ENCODE measurements around the gene ANAPC10. TPM values are rescaled to one million over a fixed set of nuclear protein-coding genes. Genes with fewer than 3 reads are reported as not detected.

Gene ANAPC10
- total RNA-seq, 1 experiment from 2014 or later: 27.2 TPM

DNA sequence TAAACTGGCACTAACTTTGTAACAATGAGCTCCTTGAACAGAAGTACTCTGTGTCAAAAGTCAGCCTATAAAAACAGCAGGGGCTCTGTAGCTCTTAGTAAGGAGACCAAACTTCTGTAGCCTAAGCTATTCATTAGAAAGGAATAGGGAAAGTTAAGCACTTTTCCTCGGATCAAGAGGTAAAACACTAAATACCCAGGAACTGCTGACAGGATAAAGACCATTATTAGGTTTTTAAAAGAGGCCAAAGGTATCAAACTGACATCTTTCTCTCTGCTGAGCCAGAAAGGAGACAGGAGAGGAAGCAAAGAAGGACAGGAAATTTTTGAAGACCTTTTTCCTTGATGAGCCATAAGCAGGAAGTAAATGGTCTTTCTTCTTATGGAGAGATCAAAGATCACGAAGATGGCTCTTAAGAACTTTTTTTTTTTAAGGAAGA is 31.9 kb downstream of the ANAPC10 start (continued):
- TF ChIP-seq, protein P1, sequence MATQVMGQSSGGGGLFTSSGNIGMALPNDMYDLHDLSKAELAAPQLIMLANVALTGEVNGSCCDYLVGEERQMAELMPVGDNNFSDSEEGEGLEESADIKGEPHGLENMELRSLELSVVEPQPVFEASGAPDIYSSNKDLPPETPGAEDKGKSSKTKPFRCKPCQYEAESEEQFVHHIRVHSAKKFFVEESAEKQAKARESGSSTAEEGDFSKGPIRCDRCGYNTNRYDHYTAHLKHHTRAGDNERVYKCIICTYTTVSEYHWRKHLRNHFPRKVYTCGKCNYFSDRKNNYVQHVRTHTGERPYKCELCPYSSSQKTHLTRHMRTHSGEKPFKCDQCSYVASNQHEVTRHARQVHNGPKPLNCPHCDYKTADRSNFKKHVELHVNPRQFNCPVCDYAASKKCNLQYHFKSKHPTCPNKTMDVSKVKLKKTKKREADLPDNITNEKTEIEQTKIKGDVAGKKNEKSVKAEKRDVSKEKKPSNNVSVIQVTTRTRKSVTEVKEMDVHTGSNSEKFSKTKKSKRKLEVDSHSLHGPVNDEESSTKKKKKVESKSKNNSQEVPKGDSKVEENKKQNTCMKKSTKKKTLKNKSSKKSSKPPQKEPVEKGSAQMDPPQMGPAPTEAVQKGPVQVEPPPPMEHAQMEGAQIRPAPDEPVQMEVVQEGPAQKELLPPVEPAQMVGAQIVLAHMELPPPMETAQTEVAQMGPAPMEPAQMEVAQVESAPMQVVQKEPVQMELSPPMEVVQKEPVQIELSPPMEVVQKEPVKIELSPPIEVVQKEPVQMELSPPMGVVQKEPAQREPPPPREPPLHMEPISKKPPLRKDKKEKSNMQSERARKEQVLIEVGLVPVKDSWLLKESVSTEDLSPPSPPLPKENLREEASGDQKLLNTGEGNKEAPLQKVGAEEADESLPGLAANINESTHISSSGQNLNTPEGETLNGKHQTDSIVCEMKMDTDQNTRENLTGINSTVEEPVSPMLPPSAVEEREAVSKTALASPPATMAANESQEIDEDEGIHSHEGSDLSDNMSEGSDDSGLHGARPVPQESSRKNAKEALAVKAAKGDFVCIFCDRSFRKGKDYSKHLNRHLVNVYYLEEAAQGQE (IDR thresholded peaks at IDR 0.05; ENCODE audit: low read depth): no peak
- TF ChIP-seq TCF7L2 (IDR thresholded peaks at IDR 0.05; ENCODE audit: borderline replicate concordance, extremely low read depth, insufficient read depth, insufficient read length): no peak
- no peak for TF ChIP-seq SIN3A (IDR thresholded peaks at IDR 0.05; ENCODE audit: low read depth)
- TF ChIP-seq EGR1 (IDR thresholded peaks at IDR 0.05; ENCODE audit: low read depth): no peak
- TF ChIP-seq SP1 (IDR thresholded peaks at IDR 0.05; ENCODE audit: low read depth): peak; percentile 45
- no peak for TF ChIP-seq POLR2AphosphoS5 (IDR thresholded peaks at IDR 0.05; ENCODE audit: low read depth, low read length)
- no peak for TF ChIP-seq ZFX (IDR thresholded peaks at IDR 0.05)
- TF ChIP-seq YY1 (IDR thresholded peaks at IDR 0.05; ENCODE audit: extremely low read depth, insufficient replicate concordance, low read depth, low read length): no peak

DNA sequence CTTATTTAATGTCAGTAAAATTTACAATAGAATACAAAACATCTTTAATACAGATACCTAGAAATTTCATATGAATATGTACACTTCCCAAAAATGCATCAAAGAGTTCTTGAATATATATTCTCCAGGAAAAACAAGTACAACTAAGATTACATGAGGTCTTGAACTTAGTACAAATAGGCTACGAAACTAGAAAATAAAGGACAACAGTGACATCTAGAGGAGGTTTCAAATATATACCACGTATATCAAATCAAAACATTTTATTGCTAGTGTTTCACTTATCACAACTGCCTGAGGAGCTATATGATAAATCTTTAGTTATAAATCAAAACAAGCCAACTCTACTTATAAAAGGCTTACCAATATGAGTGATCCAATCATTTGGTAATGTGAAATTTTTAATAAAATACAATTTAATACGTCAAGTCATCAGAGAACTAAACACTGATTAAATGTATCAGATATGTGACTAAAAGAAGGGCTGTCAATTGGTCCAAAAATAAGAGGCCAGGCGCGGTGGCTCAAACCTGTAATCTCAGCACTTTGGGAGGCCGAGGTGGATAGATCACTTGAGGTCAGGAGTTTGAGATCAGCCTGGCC is 36.6 kb downstream of the ANAPC10 start:
- ChIA-PET CTCF (interaction anchor here (0.9 to 1.7 kb wide), 9 partner anchors 11 to 886 kb away, joined by 3 to 4 read pairs (median 3); partner anchors contain the start of gene ANAPC10), POLR2A (no interaction called here)
- ATAC-seq: peak; percentile 68; the same call in 1 of the 2 replicates

More for the DNA sequence above, 36.6 kb downstream of the ANAPC10 start:
- Histone ChIP-seq H3K4me2 (ENCODE audit: low read length) (no peak overlapping the region), H3K27me3 (ENCODE audit: insufficient read depth, low read length) (no peaks in the 10 kb centered on the region), H3K79me2 (ENCODE audit: insufficient read depth, low read length) (peaks cover 28% of the 10 kb centered on the region), H3K9me2 (ENCODE audit: insufficient read depth) (no peaks in the 10 kb centered on the region), H3K9ac (ENCODE audit: low read length) (no peak overlapping the region), H3K4me3 (replicated peaks in 1 of 2; ENCODE audit: low read depth in 1 of 2, low read length in 2 of 2) (no peak overlapping the region), H3K4me1 (ENCODE audit: control insufficient read depth in 1 of 2, insufficient read depth in 2 of 2, low read length in 2 of 2) (peaks cover 6 to 15% of the 10 kb centered on the region in 2 experiments; a peak in 3 of 4 replicates), H2AFZ (ENCODE audit: low read depth, low read length, poor library complexity, severe bottlenecking) (no peak overlapping the region), H3K36me3 (ENCODE audit: control insufficient read depth in 1 of 2, insufficient read depth in 2 of 2, low read length in 2 of 2) (no peaks in the 10 kb centered on the region), H4K20me1 (ENCODE audit: insufficient read depth) (peaks cover 7% of the 10 kb centered on the region), H3K9me3 (ENCODE audit: control insufficient read depth in 1 of 2, insufficient read depth in 1 of 2, low read depth in 1 of 2, low read length in 2 of 2) (no peaks in the 10 kb centered on the region), H3K27ac (ENCODE audit: low read depth, low read length) (no peak overlapping the region)
- DNase-seq (ENCODE audit: low read depth, low spot score): peak; percentile 49
- no TSS peak for BruUV-seq (replicated peaks)
- RAD21 ChIA-PET (ENCODE audit: low non-redundant PET in 1 of 2, low total read pairs in 2 of 2, uncharacterized antibody in 2 of 2, unreplicated experiment in 2 of 2): interaction anchor here in 1 of 2 experiments (0.6 kb wide), 1 partner anchor 884 kb away, joined by 3 read pairs; no protein-coding TSS in a partner anchor
- TF ChIP-seq, protein P2, sequence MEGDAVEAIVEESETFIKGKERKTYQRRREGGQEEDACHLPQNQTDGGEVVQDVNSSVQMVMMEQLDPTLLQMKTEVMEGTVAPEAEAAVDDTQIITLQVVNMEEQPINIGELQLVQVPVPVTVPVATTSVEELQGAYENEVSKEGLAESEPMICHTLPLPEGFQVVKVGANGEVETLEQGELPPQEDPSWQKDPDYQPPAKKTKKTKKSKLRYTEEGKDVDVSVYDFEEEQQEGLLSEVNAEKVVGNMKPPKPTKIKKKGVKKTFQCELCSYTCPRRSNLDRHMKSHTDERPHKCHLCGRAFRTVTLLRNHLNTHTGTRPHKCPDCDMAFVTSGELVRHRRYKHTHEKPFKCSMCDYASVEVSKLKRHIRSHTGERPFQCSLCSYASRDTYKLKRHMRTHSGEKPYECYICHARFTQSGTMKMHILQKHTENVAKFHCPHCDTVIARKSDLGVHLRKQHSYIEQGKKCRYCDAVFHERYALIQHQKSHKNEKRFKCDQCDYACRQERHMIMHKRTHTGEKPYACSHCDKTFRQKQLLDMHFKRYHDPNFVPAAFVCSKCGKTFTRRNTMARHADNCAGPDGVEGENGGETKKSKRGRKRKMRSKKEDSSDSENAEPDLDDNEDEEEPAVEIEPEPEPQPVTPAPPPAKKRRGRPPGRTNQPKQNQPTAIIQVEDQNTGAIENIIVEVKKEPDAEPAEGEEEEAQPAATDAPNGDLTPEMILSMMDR (IDR thresholded peaks at IDR 0.05 in 2 of 3, conservative IDR thresholded peaks at IDR 0.05 in 1 of 3; ENCODE audit: borderline replicate concordance in 1 of 3, insufficient read depth in 1 of 3, low read depth in 2 of 3, low read length in 2 of 3): peak; percentile 22 to 60 (median 25); a peak in 4 of 6 replicates
- TF ChIP-seq, protein P3, sequence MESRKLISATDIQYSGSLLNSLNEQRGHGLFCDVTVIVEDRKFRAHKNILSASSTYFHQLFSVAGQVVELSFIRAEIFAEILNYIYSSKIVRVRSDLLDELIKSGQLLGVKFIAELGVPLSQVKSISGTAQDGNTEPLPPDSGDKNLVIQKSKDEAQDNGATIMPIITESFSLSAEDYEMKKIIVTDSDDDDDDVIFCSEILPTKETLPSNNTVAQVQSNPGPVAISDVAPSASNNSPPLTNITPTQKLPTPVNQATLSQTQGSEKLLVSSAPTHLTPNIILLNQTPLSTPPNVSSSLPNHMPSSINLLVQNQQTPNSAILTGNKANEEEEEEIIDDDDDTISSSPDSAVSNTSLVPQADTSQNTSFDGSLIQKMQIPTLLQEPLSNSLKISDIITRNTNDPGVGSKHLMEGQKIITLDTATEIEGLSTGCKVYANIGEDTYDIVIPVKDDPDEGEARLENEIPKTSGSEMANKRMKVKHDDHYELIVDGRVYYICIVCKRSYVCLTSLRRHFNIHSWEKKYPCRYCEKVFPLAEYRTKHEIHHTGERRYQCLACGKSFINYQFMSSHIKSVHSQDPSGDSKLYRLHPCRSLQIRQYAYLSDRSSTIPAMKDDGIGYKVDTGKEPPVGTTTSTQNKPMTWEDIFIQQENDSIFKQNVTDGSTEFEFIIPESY (IDR thresholded peaks at IDR 0.05; ENCODE audit: extremely low read depth, insufficient replicate concordance, low read length): no peak
- TF ChIP-seq CBX3 (IDR thresholded peaks at IDR 0.05; ENCODE audit: low read depth) (no peak), RAD21 (IDR thresholded peaks at IDR 0.05; ENCODE audit: low read depth) (peak; percentile 69), POLR2A (IDR thresholded peaks at IDR 0.05; ENCODE audit: borderline replicate concordance, extremely low read depth, insufficient read depth, insufficient read length) (no peak), ZNF274 (IDR thresholded peaks at IDR 0.05; ENCODE audit: low read depth, low read length) (no peak), YY1 (IDR thresholded peaks at IDR 0.05; ENCODE audit: extremely low read depth, insufficient replicate concordance, low read depth, low read length) (no peak)
- intact Hi-C loops (cut with micrococcal nuclease): loop anchor here (1.0 to 10.0 kb wide), 5 partner anchors 274 to 887 kb away; no protein-coding TSS in a partner anchor

All from HCT116 (cell line).